IPS-NIHi7 (cell line): ENCODE results near the gene DNAJC15.
"Not testable (repeated sequence)": the region's sequence is repeated elsewhere in the genome, so short reads cannot be mapped to it uniquely, and the experiment has no call there.

Source experiments
- DNase-seq: peaks from one replicate; pipeline ENCODE4 v3.0.0; 2012; ENCODE audit warnings: mixed read lengths; ENCODE audit errors: extremely low spot score

DNAJC15 gene

GRCh38 chr13:43044720-43045301 lies 21.4 kb downstream of the DNAJC15 start:
- DNase-seq = no peak

GRCh38 chr13:43045302-43045773 lies 22.0 kb downstream of the DNAJC15 start:
- DNase-seq = not testable (repeated sequence)

- DNase-seq = no peak
Measured at GRCh38 chr13:43046259-43046658, 22.9 kb downstream of the DNAJC15 start.

GRCh38 chr13:43054803-43055802 lies 31.7 kb downstream of the DNAJC15 start:
- DNase-seq = peak; percentile 60

GRCh38 chr13:43057653-43058317 lies 34.4 kb downstream of the DNAJC15 start:
- DNase-seq = no peak

GRCh38 chr13:43058318-43058674 lies 34.9 kb downstream of the DNAJC15 start:
- DNase-seq = no peak

- DNase-seq = no peak
Measured at GRCh38 chr13:43058831-43059230, 35.4 kb downstream of the DNAJC15 start.

- DNase-seq = not testable (repeated sequence)
Measured at GRCh38 chr13:43059779-43060178, 36.4 kb downstream of the DNAJC15 start.

- DNase-seq = not testable (repeated sequence)
Measured at GRCh38 chr13:43060806-43061205, 37.4 kb downstream of the DNAJC15 start.

GRCh38 chr13:43061496-43062280 lies 38.3 kb downstream of the DNAJC15 start:
- DNase-seq = no peak

GRCh38 chr13:43071824-43072223 lies 48.4 kb downstream of the DNAJC15 start:
- DNase-seq = no peak

- no peak for DNase-seq
Measured at GRCh38 chr13:43072394-43072793, 49.0 kb downstream of the DNAJC15 start.

- no peak for DNase-seq
Measured at GRCh38 chr13:43074824-43075510, 51.6 kb downstream of the DNAJC15 start.

- not testable (repeated sequence) for DNase-seq
Measured at GRCh38 chr13:43075511-43075902, 52.1 kb downstream of the DNAJC15 start.

GRCh38 chr13:43077046-43077445 lies 53.7 kb downstream of the DNAJC15 start:
- DNase-seq = no peak

- no peak for DNase-seq
Measured at GRCh38 chr13:43077461-43077860, 54.1 kb downstream of the DNAJC15 start.

GRCh38 chr13:43077906-43078305 lies 54.5 kb downstream of the DNAJC15 start:
- DNase-seq = no peak

- DNase-seq = no peak
Measured at GRCh38 chr13:43078399-43078798, 55.0 kb downstream of the DNAJC15 start.

GRCh38 chr13:43079392-43079931 lies 56.1 kb downstream of the DNAJC15 start:
- DNase-seq = no peak

GRCh38 chr13:43080199-43080598 lies 56.8 kb downstream of the DNAJC15 start:
- DNase-seq = no peak

GRCh38 chr13:43081866-43082265 lies 58.5 kb downstream of the DNAJC15 start:
- DNase-seq = no peak
